ENCODE data around the gene TSSC4. TPM values are rescaled to one million over a fixed set of nuclear protein-coding genes. Genes with fewer than 3 reads are reported as not detected.
A peak's percentile ranks its signal among the peaks of the same experiment; 100 is the strongest.

The TSSC4 gene
- total RNA-seq, 2 donors from 2014 or later: 26.7 to 40.3 TPM

GRCh38 chr11:2399488-2400068, 972 bp upstream of the TSSC4 start:
- H3K9me3 ChIP-seq: no peaks in the 10 kb centered on the region
- peak overlapping the region; percentile 43 to 61 for H3K4me3 ChIP-seq
- H3K27ac ChIP-seq: peak overlapping the region; percentile 95
- no peak for DNase-seq (ENCODE audit: low spot score)
- H3K36me3 ChIP-seq: peaks cover 62% of the 10 kb centered on the region
- peaks cover 0 to 27% of the 10 kb centered on the region in 2 donors for H3K4me1 ChIP-seq
- TF ChIP-seq, protein P1, sequence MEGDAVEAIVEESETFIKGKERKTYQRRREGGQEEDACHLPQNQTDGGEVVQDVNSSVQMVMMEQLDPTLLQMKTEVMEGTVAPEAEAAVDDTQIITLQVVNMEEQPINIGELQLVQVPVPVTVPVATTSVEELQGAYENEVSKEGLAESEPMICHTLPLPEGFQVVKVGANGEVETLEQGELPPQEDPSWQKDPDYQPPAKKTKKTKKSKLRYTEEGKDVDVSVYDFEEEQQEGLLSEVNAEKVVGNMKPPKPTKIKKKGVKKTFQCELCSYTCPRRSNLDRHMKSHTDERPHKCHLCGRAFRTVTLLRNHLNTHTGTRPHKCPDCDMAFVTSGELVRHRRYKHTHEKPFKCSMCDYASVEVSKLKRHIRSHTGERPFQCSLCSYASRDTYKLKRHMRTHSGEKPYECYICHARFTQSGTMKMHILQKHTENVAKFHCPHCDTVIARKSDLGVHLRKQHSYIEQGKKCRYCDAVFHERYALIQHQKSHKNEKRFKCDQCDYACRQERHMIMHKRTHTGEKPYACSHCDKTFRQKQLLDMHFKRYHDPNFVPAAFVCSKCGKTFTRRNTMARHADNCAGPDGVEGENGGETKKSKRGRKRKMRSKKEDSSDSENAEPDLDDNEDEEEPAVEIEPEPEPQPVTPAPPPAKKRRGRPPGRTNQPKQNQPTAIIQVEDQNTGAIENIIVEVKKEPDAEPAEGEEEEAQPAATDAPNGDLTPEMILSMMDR (IDR thresholded peaks at IDR 0.05): no peak
- no peaks in the 10 kb centered on the region for H3K27me3 ChIP-seq

DNA sequence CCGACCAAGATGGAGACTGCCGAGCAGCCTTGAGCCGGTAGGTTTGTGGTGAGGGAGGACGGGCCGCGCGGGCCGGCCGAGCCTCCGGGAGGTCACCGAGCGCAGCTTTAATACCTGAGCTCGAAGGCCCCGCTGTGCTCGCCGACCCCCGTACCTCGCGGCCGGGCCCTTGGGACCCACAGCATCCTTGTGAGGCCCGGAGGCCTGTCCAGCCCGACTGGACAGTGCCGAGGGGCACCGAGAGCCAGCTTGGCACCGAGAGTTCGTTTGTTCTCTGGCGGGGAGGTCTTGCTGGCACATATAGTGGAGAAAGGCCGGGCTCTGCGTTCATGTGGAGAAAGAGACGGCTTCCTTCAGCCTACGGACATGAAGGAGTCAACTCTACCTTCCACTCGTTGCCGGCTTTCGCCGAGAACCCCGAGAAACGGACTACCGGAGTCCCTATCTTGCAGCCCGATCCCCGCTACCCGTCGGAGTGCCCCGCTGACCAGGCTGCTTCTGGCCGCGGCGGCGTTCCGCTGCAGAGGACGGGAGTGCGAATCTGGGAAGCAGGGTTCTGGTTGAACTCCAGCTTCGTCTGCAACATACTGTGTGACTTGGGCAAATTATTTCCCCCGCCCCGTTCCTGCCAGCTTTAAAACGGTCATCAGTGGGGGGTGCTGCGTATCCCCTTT, 349 bp downstream of the TSSC4 start:
- H3K4me1 ChIP-seq: peaks cover 0 to 27% of the 10 kb centered on the region in 2 donors
- H3K4me3 ChIP-seq: peak overlapping the region; percentile 66 to 81
- H3K27ac ChIP-seq: peak overlapping the region; percentile 85 to 89
- no peak for DNase-seq (ENCODE audit: low spot score)
- TF ChIP-seq, protein P1 (IDR thresholded peaks at IDR 0.05): no peak
- no peaks in the 10 kb centered on the region for H3K27me3 ChIP-seq
- H3K36me3 ChIP-seq: peaks cover 49% of the 10 kb centered on the region
- H3K9me3 ChIP-seq: no peaks in the 10 kb centered on the region

GRCh38 chr11:2401436-2401984, 960 bp downstream of the TSSC4 start:
- no peaks in the 10 kb centered on the region for H3K9me3 ChIP-seq
- peaks cover 43% of the 10 kb centered on the region for H3K36me3 ChIP-seq
- H3K27ac ChIP-seq: peak overlapping the region; percentile 85 to 89
- TF ChIP-seq, protein P1 (IDR thresholded peaks at IDR 0.05): no peak
- no peak for DNase-seq (ENCODE audit: low spot score)
- peak overlapping the region; percentile 66 to 81 for H3K4me3 ChIP-seq
- H3K27me3 ChIP-seq: no peaks in the 10 kb centered on the region
- peaks cover 0 to 27% of the 10 kb centered on the region in 2 donors for H3K4me1 ChIP-seq

DNA sequence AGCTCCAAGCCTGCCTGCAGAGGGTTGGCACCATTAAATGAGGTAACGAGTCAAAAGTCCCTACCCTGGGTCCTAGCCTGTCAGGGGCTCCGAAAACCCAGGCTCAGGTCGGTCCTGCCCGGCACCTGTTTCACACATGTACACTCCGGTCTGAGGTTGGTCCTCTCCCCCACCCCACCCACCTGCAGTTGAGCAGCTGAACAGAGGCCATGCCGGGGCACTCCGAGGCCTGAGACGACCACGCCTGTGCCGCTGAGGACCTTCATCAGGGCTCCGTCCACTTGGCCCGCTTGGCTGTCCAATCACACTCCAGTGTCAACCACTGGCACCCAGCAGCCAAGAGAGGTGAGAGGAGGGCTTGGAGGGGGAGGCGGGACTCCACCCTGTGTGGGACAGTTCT, 1.6 kb downstream of the TSSC4 start:
- peak overlapping the region in 1 of 2 donors; percentile 81 for H3K4me3 ChIP-seq
- H3K36me3 ChIP-seq: peaks cover 37% of the 10 kb centered on the region
- TF ChIP-seq, protein P1 (IDR thresholded peaks at IDR 0.05): no peak
- no peaks in the 10 kb centered on the region for H3K9me3 ChIP-seq
- no peak overlapping the region for H3K27ac ChIP-seq
- no peak for DNase-seq (ENCODE audit: low spot score)
- H3K27me3 ChIP-seq: no peaks in the 10 kb centered on the region
- H3K4me1 ChIP-seq: peaks cover 0 to 27% of the 10 kb centered on the region in 2 donors

GRCh38 chr11:2402890-2403645, 2.5 kb downstream of the TSSC4 start:
- H3K9me3 ChIP-seq: no peaks in the 10 kb centered on the region
- no peaks in the 10 kb centered on the region for H3K27me3 ChIP-seq
- H3K36me3 ChIP-seq: peaks cover 27% of the 10 kb centered on the region
- DNase-seq (ENCODE audit: low spot score): no peak
- no peak overlapping the region for H3K4me3 ChIP-seq
- TF ChIP-seq, protein P1 (IDR thresholded peaks at IDR 0.05): no peak
- H3K27ac ChIP-seq: no peak overlapping the region
- H3K4me1 ChIP-seq: peaks cover 0 to 27% of the 10 kb centered on the region in 2 donors
